GM12878 (cell line): ENCODE results near the gene STARD4. TPM values are rescaled to one million over a fixed set of nuclear protein-coding genes. Genes with fewer than 3 reads are reported as not detected.

Experiments
- ATAC-seq: fragments of 200-7000 bp; cut with Tn5 transposase; 3 replicates; pipeline ENCODE4 v1.9.1; 2020; ENCODE audit warnings: mild to moderate bottlenecking, moderate library complexity
- BruUV-seq: library from RNA; stranded (reverse); fragments of 400-500 nt; replicated peaks from 2 replicates; lab custom pipeline; 2021; lab: Mats Ljungman, UMichigan
- CTCF ChIA-PET: fragments of 300-600 bp; sonication (Branson Sonifier 250); formaldehyde crosslinking; extraction: SDS; loops from one replicate; lab custom pipeline; 2021; ENCODE audit warnings: inconsistent platforms; lab: Yijun Ruan, JAX
- POLR2A ChIA-PET: fragments of 350-600 bp; formaldehyde crosslinking; extraction: SDS; loops from one replicate; lab custom pipeline; 2021; ENCODE audit warnings: inconsistent platforms; lab: Charles Lee
- RAD21 ChIA-PET: fragments of 300-600 bp; sonication (Branson Sonifier 250); formaldehyde crosslinking; loops from one replicate; lab custom pipeline; 2023; ENCODE audit warnings: antibody characterized with exemption; ENCODE audit not compliant: unreplicated experiment; lab: Charles Lee
- SMC1A ChIA-PET: fragments of 300-600 bp; sonication (Branson Sonifier 250); formaldehyde crosslinking; loops from one replicate; lab custom pipeline; 2023; ENCODE audit not compliant: unreplicated experiment, uncharacterized antibody; lab: Charles Lee
- DNase-seq: peaks from one replicate; pipeline ENCODE4 v3.0.0-alpha.2; 2011; ENCODE audit warnings: low read depth, low spot score
- FAIRE-seq: peaks from 3 replicates; lab custom pipeline; 2011; peaks lifted over from hg19 to GRCh38; lab: Jason Lieb, UNC
- H2AFZ ChIP-seq: 2 replicates; pipeline ENCODE4 v1.6.0; 2011; ENCODE audit warnings: low read depth, low read length, control low read depth; ENCODE audit not compliant: control insufficient read depth
- H3K27ac ChIP-seq: 2 replicates; pipeline ENCODE4 v1.5.1; 2011; ENCODE audit warnings: control low read depth; ENCODE audit not compliant: control insufficient read depth, insufficient read depth
- H3K27me3 ChIP-seq, 2 experiments: replicated peaks in 1 of 2; 2 replicates each; pipeline versions ENCODE4 v1.6.0 to v1.6.1; 2011; ENCODE audit warnings: low read length in 1 of 2; ENCODE audit not compliant: control insufficient read depth in 2 of 2, insufficient read depth in 2 of 2
- H3K36me3 ChIP-seq, 2 experiments: 2 replicates each; pipeline ENCODE4 v1.5.1; 2011; ENCODE audit warnings: low read length in 1 of 2; ENCODE audit not compliant: control insufficient read depth in 2 of 2, insufficient read depth in 2 of 2
- H3K4me1 ChIP-seq: 2 replicates; pipeline ENCODE4 v1.6.1; 2011; ENCODE audit warnings: mild to moderate bottlenecking, low read length, moderate library complexity, mixed read lengths; ENCODE audit not compliant: control insufficient read depth, insufficient read depth
- H3K4me2 ChIP-seq: 2 replicates; pipeline ENCODE4 v1.6.0; 2011; ENCODE audit warnings: control low read depth; ENCODE audit not compliant: control insufficient read depth, insufficient read depth
- H3K4me3 ChIP-seq: fragments of 200-600 bp; sonication (generic); 2 replicates; pipeline ENCODE4 v1.5.1; 2016
- H3K79me2 ChIP-seq: 2 replicates; pipeline ENCODE4 v1.6.0; 2011; ENCODE audit warnings: low read length; ENCODE audit not compliant: control insufficient read depth, insufficient read depth
- H3K9ac ChIP-seq: 2 replicates; pipeline ENCODE4 v1.8.0; 2011; ENCODE audit warnings: low read length, control low read depth, mixed read lengths; ENCODE audit not compliant: control insufficient read depth, insufficient read depth
- H3K9me3 ChIP-seq: replicated peaks from 3 replicates; pipeline ENCODE4 v1.5.1; 2011; ENCODE audit warnings: mild to moderate bottlenecking, low read length; ENCODE audit not compliant: control insufficient read depth, insufficient read depth
- H4K20me1 ChIP-seq: 2 replicates; pipeline ENCODE4 v1.6.0; 2011; ENCODE audit not compliant: control insufficient read depth, insufficient read depth
- BACH1 ChIP-seq: fragments of 450-650 bp; IDR thresholded peaks from 2 replicates; pipeline ENCODE4 v1.6.1; 2017; ENCODE audit warnings: mild to moderate bottlenecking, borderline replicate concordance
- ELK1 ChIP-seq: IDR thresholded peaks from 2 replicates; pipeline ENCODE4 v1.6.1; 2012; ENCODE audit warnings: low read depth, low read length, improper control_type of control experiment
- FOS ChIP-seq: IDR thresholded peaks from 3 replicates; pipeline ENCODE4 v1.6.1; 2011; ENCODE audit warnings: borderline replicate concordance; ENCODE audit not compliant: insufficient read length; ENCODE audit errors: extremely low read depth
- MEF2B ChIP-seq: fragments of 450-650 bp; IDR thresholded peaks from 2 replicates; pipeline ENCODE4 v1.6.1; 2018; ENCODE audit warnings: mild to moderate bottlenecking, moderate library complexity; ENCODE audit not compliant: partially characterized antibody, poor library complexity, severe bottlenecking
- MYB ChIP-seq: fragments of 150-350 bp; IDR thresholded peaks from 2 replicates; pipeline ENCODE4 v1.6.1; 2014; ENCODE audit warnings: mild to moderate bottlenecking, low read depth, low read length, borderline replicate concordance
- POLR2AphosphoS5 ChIP-seq: IDR thresholded peaks from 2 replicates; pipeline ENCODE4 v1.6.1; 2011; ENCODE audit warnings: mild to moderate bottlenecking, low read length, inconsistent platforms
- POU2F2 ChIP-seq: IDR thresholded peaks from 3 replicates; pipeline ENCODE4 v1.6.1; 2011; ENCODE audit warnings: low read depth, mild to moderate bottlenecking, low read length, borderline replicate concordance
- RAD51 ChIP-seq: fragments of 450-650 bp; IDR thresholded peaks from 2 replicates; pipeline ENCODE4 v1.6.1; 2016; ENCODE audit warnings: moderate library complexity, mild to moderate bottlenecking, inconsistent platforms
- RELA ChIP-seq: fragments of 450-650 bp; IDR thresholded peaks from 2 replicates; pipeline ENCODE4 v1.8.0; 2014; ENCODE audit warnings: borderline replicate concordance; ENCODE audit not compliant: partially characterized antibody
- RUNX3 ChIP-seq: IDR thresholded peaks from 2 replicates; pipeline ENCODE4 v1.6.1; 2012; ENCODE audit warnings: low read length, inconsistent platforms
- SIX5 ChIP-seq: IDR thresholded peaks from 2 replicates; pipeline ENCODE4 v1.6.1; 2011; ENCODE audit warnings: mild to moderate bottlenecking, low read depth, low read length, moderate library complexity; ENCODE audit not compliant: severe bottlenecking
- SRF ChIP-seq, 2 experiments: IDR thresholded peaks; 2 replicates each; pipeline ENCODE4 v1.6.1; 2011; ENCODE audit warnings: low read depth in 2 of 2, low read length in 2 of 2, mild to moderate bottlenecking in 1 of 2, moderate library complexity in 1 of 2
- STAT3 ChIP-seq: IDR thresholded peaks from 2 replicates; pipeline ENCODE4 v1.6.1; 2011; ENCODE audit warnings: low read depth, low read length, improper control_type of control experiment
- SUZ12 ChIP-seq: fragments of 200-600 bp; sonication (generic); IDR thresholded peaks from one replicate; pipeline ENCODE4 v1.6.1; 2018; ENCODE audit warnings: antibody characterized with exemption, mild to moderate bottlenecking; ENCODE audit not compliant: unreplicated experiment
- TCF12 ChIP-seq: IDR thresholded peaks from 2 replicates; pipeline ENCODE4 v1.6.1; 2011; ENCODE audit warnings: low read depth, mild to moderate bottlenecking, low read length
- ZNF687 ChIP-seq: fragments of 450-650 bp; IDR thresholded peaks from 2 replicates; pipeline ENCODE4 v1.6.1; 2017; ENCODE audit warnings: mild to moderate bottlenecking, moderate library complexity
- WGBS: methylation state at CpG from one replicate; pipeline ENCODE4 v1.1.6; 2016; ENCODE audit warnings: low lambda C conversion rate; ENCODE audit not compliant: insufficient replicate concordance, insufficient coverage; ENCODE audit errors: missing lambda C conversion rate; 5-methylcytosine and 5-hydroxymethylcytosine counted together
- in situ Hi-C: fragments of 300-500 bp; cut with MboI; formaldehyde crosslinking; loops from 9 replicates; pipeline ENCODE4 v1.14.3; 2018; ENCODE audit warnings: mixed read lengths
- intact Hi-C: fragments of 100-400 bp; cut with micrococcal nuclease; formaldehyde crosslinking; loops from one replicate; pipeline ENCODE4 v1.14.2; 2022; ENCODE audit not compliant: unreplicated experiment
- polyA plus RNA-seq, 11 experiments: library from polyadenylated mRNA; depleted of rRNA in 4 of 11; unstranded in 6 of 11; stranded (reverse) in 5 of 11; fragments of >200 nt; fragmentation: Nextera tagmentation in 4 of 11; fragmentation: Illumina TruSeq in 1 of 11; extraction: Ambion mirVana in 4 of 11; extraction: Trizol in 1 of 11; gene quantifications; 1 replicate in 1 of 11; 2 replicates in 10 of 11; pipeline versions ENCODE4 v1.2.1 to v1.2.3, GENCODE V29; 2011 to 2016; ENCODE audit warnings: inconsistent platforms in 2 of 11, missing spikeins in 2 of 11, low read depth in 1 of 11
- total RNA-seq, 4 experiments: library from RNA; depleted of rRNA in 3 of 4; stranded (reverse); fragments of >200 nt in 3 of 4; fragmentation: Illumina TruSeq in 1 of 4; extraction: Trizol in 1 of 4; gene quantifications; 2 replicates each; pipeline versions ENCODE4 v1.2.1 to v1.2.3, GENCODE V29; 2013 to 2021
- TF ChIP-seq, protein P1 (sequence below): IDR thresholded peaks from 2 replicates; pipeline ENCODE4 v1.6.1; 2012; ENCODE audit warnings: low read length, inconsistent platforms

STARD4 gene
- total and polyA plus RNA-seq, 10 of the 15 experiments (the other 5 are each of a cell fraction or from before 2014, with no cell fraction given): 41.9 to 190 (median 71.6) TPM

GRCh38 chr5:111494355-111494999 is 17.9 kb downstream of the STARD4 start:
- WGBS: 68% methylated on average over 2 of the region's 2 CpGs
- Histone ChIP-seq H2AFZ (no peak overlapping the region), H3K4me3 (no peak overlapping the region), H3K27ac (peak overlapping the region; percentile 62), H3K36me3 (peaks cover 5 to 20% of the 10 kb centered on the region in 2 experiments), H3K9ac (no peak overlapping the region), H3K4me1 (peaks cover 15% of the 10 kb centered on the region; the same call in 1 of the 2 replicates), H3K27me3 (no peaks in the 10 kb centered on the region), H3K4me2 (no peak overlapping the region), H3K79me2 (peaks cover 14% of the 10 kb centered on the region), H3K9me3 (no peaks in the 10 kb centered on the region), H4K20me1 (no peaks in the 10 kb centered on the region)
- ChIA-PET RAD21 (interaction anchor here (0.6 to 6.7 kb wide), 6 partner anchors 13 to 651 kb away, joined by 3 to 55 read pairs (median 4); no protein-coding TSS in a partner anchor), POLR2A (interaction anchor here (0.6 to 4.5 kb wide), 4 partner anchors 12 to 25 kb away, joined by 5 to 34 read pairs (median 8); no protein-coding TSS in a partner anchor), SMC1A (interaction anchor here (1.0 to 6.9 kb wide), 9 partner anchors 11 to 265 kb away, joined by 3 to 46 read pairs (median 5); no protein-coding TSS in a partner anchor), CTCF (interaction anchor here (1.0 to 6.2 kb wide), 6 partner anchors 12 to 56 kb away, joined by 3 to 45 read pairs (median 4); no protein-coding TSS in a partner anchor)
- FAIRE-seq (no peak), DNase-seq (peak; percentile 35), ATAC-seq (peak; percentile 50)
- intact Hi-C loops: no loop called here
- in situ Hi-C loops: no loop called here
- no TSS peak for BruUV-seq
- TF ChIP-seq BACH1: 0 out of 2 replicates have a peak, but pooled peaks have one; percentile 40
- TF ChIP-seq MYB: no peak
- no peak for TF ChIP-seq SUZ12
- no peak for TF ChIP-seq ELK1
- no peak for TF ChIP-seq SRF (IDR thresholded peaks at IDR 0.05; ENCODE audit: low read depth in 2 of 2, low read length in 2 of 2)
- TF ChIP-seq TCF12: no peak
- no peak for TF ChIP-seq RELA
- TF ChIP-seq STAT3: 0 out of 2 replicates have a peak, but pooled peaks have one; percentile 44
- no peak for TF ChIP-seq RAD51
- 0 out of 3 replicates have a peak, but pooled peaks have one; percentile 14 for TF ChIP-seq POU2F2
- TF ChIP-seq POLR2AphosphoS5: peak; percentile 46; the same call in 1 of the 2 replicates
- no peak for TF ChIP-seq FOS
- TF ChIP-seq, protein P1, sequence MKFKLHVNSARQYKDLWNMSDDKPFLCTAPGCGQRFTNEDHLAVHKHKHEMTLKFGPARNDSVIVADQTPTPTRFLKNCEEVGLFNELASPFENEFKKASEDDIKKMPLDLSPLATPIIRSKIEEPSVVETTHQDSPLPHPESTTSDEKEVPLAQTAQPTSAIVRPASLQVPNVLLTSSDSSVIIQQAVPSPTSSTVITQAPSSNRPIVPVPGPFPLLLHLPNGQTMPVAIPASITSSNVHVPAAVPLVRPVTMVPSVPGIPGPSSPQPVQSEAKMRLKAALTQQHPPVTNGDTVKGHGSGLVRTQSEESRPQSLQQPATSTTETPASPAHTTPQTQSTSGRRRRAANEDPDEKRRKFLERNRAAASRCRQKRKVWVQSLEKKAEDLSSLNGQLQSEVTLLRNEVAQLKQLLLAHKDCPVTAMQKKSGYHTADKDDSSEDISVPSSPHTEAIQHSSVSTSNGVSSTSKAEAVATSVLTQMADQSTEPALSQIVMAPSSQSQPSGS: peak; percentile 19; the same call in 1 of the 2 replicates
- peak; percentile 21 for TF ChIP-seq MEF2B
- peak; percentile 91 for TF ChIP-seq ZNF687
- TF ChIP-seq SIX5: no peak
- TF ChIP-seq RUNX3: peak; percentile 19; the same call in 1 of the 2 replicates
